HG03025 (cell line): ENCODE measurements around the gene SMCR8.
"Not testable (repeated sequence)": the region's sequence is repeated elsewhere in the genome, so short reads cannot be mapped to it uniquely, and the experiment has no call there.

Experiments
- ATAC-seq: cut with Tn5 transposase; IDR thresholded peaks from one replicate; pipeline ENCODE4 v1.9.1; 2021; ENCODE audit warnings: mild to moderate bottlenecking, moderate library complexity; ENCODE audit not compliant: unreplicated experiment, low FRiP score

The SMCR8 gene

GRCh38 chr17:18356624-18357023 lies 41.5 kb downstream of the SMCR8 start:
- no peak for ATAC-seq

- no peak for ATAC-seq
These were observed 45.4 kb downstream of the SMCR8 start for GRCh38 chr17:18360518-18360917.

- ATAC-seq, result no peak
These were observed 47.0 kb downstream of the SMCR8 start for GRCh38 chr17:18361837-18362697.

GRCh38 chr17:18362698-18363100 lies 47.6 kb downstream of the SMCR8 start:
- ATAC-seq, result no peak

- peak; percentile 93 for ATAC-seq
These were observed 48.3 kb downstream of the SMCR8 start, which contains the start of gene SHMT1 for GRCh38 chr17:18363101-18364049. Gene SHMT1 (minus strand): TSS chr17:18363550. CDS start chr17:18355981, 7,569 bp downstream.

- no peak for ATAC-seq
These were observed 49.1 kb downstream of the SMCR8 start for GRCh38 chr17:18364166-18364565.

- ATAC-seq, result no peak
These were observed 53.9 kb downstream of the SMCR8 start for GRCh38 chr17:18368946-18369345.

GRCh38 chr17:18370761-18371160 lies 55.7 kb downstream of the SMCR8 start:
- ATAC-seq, result no peak

GRCh38 chr17:18371455-18371854 lies 56.4 kb downstream of the SMCR8 start:
- no peak for ATAC-seq

- ATAC-seq, result not testable (repeated sequence)
These were observed 58.1 kb downstream of the SMCR8 start for GRCh38 chr17:18373181-18373580.

GRCh38 chr17:18374216-18374615 lies 59.1 kb downstream of the SMCR8 start:
- no peak for ATAC-seq
